Measurements from ENCODE around the gene PHB1.
A peak's percentile ranks its signal among the peaks of the same experiment; 100 is the strongest.
"Not testable (repeated sequence)": the region's sequence is repeated elsewhere in the genome, so short reads cannot be mapped to it uniquely, and the experiment has no call there.

Gene PHB1

GRCh38 chr17:49381033-49381432 lies 33.6 kb downstream of the PHB1 start:
- FAIRE-seq: no peak

GRCh38 chr17:49379926-49380325 lies 34.8 kb downstream of the PHB1 start:
- no peak for DNase-seq (ENCODE audit: low spot score)
- no peak for FAIRE-seq

More at GRCh38 chr17:49381033-49381432, 33.6 kb downstream of the PHB1 start:
- DNase-seq (ENCODE audit: low spot score): no peak

GRCh38 chr17:49378311-49378710 lies 36.4 kb downstream of the PHB1 start:
- DNase-seq (ENCODE audit: low spot score) (no peak), FAIRE-seq (no peak)

GRCh38 chr17:49375544-49375943 lies 39.1 kb downstream of the PHB1 start:
- DNase-seq (ENCODE audit: low spot score): no peak
- FAIRE-seq: no peak

GRCh38 chr17:49373115-49373514 lies 41.6 kb downstream of the PHB1 start:
- DNase-seq (ENCODE audit: low spot score) (no peak), FAIRE-seq (no peak)

GRCh38 chr17:49372425-49372824 lies 42.3 kb downstream of the PHB1 start:
- DNase-seq (ENCODE audit: low spot score) (no peak), FAIRE-seq (no peak)

GRCh38 chr17:49370971-49371834 lies 43.5 kb downstream of the PHB1 start:
- FAIRE-seq (no peak), DNase-seq (ENCODE audit: low spot score) (no peak)

- no peak for DNase-seq (ENCODE audit: low spot score)
- FAIRE-seq: no peak
Observed at GRCh38 chr17:49369760-49370159, 44.9 kb downstream of the PHB1 start.

- DNase-seq (ENCODE audit: low spot score) (no peak), FAIRE-seq (no peak)
Observed at GRCh38 chr17:49369089-49369488, 45.6 kb downstream of the PHB1 start.

GRCh38 chr17:49365667-49366066 lies 49.0 kb downstream of the PHB1 start:
- peak; percentile 14 for DNase-seq (ENCODE audit: low spot score)
- no peak for FAIRE-seq

GRCh38 chr17:49365126-49365525 lies 49.6 kb downstream of the PHB1 start:
- not testable (repeated sequence) for DNase-seq (ENCODE audit: low spot score); FAIRE-seq

- DNase-seq (ENCODE audit: low spot score): no peak
- no peak for FAIRE-seq
Observed at GRCh38 chr17:49364119-49364518, 50.6 kb downstream of the PHB1 start.

- FAIRE-seq (no peak), DNase-seq (ENCODE audit: low spot score) (no peak)
Observed at GRCh38 chr17:49363251-49363650, 51.4 kb downstream of the PHB1 start.

- FAIRE-seq: no peak
- peak; percentile 28 for DNase-seq (ENCODE audit: low spot score)
Observed at GRCh38 chr17:49362723-49363117, 52.0 kb downstream of the PHB1 start.

GRCh38 chr17:49361902-49362722 lies 52.6 kb downstream of the PHB1 start, which contains the start of gene ZNF652:
Gene ZNF652 (minus strand): TSS chr17:49362250. CDS start chr17:49317725, 44,525 bp downstream.
- peak; percentile 87 for DNase-seq (ENCODE audit: low spot score)
- FAIRE-seq: no peak

GRCh38 chr17:49361129-49361901 lies 53.4 kb downstream of the PHB1 start:
- FAIRE-seq (no peak), DNase-seq (ENCODE audit: low spot score) (peak; percentile 30)

GRCh38 chr17:49360796-49361128 lies 53.9 kb downstream of the PHB1 start:
- no peak for FAIRE-seq
- DNase-seq (ENCODE audit: low spot score): no peak

GRCh38 chr17:49359990-49360795 lies 54.5 kb downstream of the PHB1 start:
- DNase-seq (ENCODE audit: low spot score): no peak

GRCh38 chr17:49358641-49359247 lies 55.9 kb downstream of the PHB1 start:
- DNase-seq (ENCODE audit: low spot score) (no peak), FAIRE-seq (no peak)

More at GRCh38 chr17:49359990-49360795, 54.5 kb downstream of the PHB1 start:
- FAIRE-seq: no peak

GRCh38 chr17:49357516-49357915 lies 57.2 kb downstream of the PHB1 start:
- no peak for FAIRE-seq
- DNase-seq (ENCODE audit: low spot score): no peak
